DND-41 (cell line): Measurements from ENCODE around the gene TCF7.
A peak's percentile ranks its signal among the peaks of the same experiment; 100 is the strongest.

ENCODE experiments used
- ATAC-seq: fragments of 200-7000 bp; cut with Tn5 transposase; 3 replicates; pipeline ENCODE4 v1.9.1; 2021; ENCODE audit warnings: low read depth; ENCODE audit not compliant: insufficient read depth
- DNase-seq: peaks from one replicate; pipeline ENCODE4 v3.0.0-alpha.2; 2020
- H2AFZ ChIP-seq: 2 replicates; pipeline ENCODE4 v1.6.0; 2012; ENCODE audit warnings: low read depth, low read length
- H3K27ac ChIP-seq: 2 replicates; pipeline ENCODE4 v1.5.1; 2012; ENCODE audit warnings: low read length, inconsistent platforms
- H3K27me3 ChIP-seq: fragments of 200-600 bp; sonication (generic); 2 replicates; pipeline ENCODE4 v1.6.0; 2012; ENCODE audit warnings: low read length, mild to moderate bottlenecking, inconsistent platforms; ENCODE audit not compliant: insufficient read depth, poor library complexity
- H3K36me3 ChIP-seq: 2 replicates; pipeline ENCODE4 v1.5.1; 2012; ENCODE audit warnings: low read length, inconsistent platforms; ENCODE audit not compliant: insufficient read depth
- H3K4me1 ChIP-seq: 2 replicates; pipeline ENCODE4 v1.5.1; 2012; ENCODE audit warnings: mild to moderate bottlenecking, low read length; ENCODE audit not compliant: insufficient read depth
- H3K4me2 ChIP-seq: 2 replicates; pipeline ENCODE4 v1.6.0; 2012; ENCODE audit warnings: mild to moderate bottlenecking, moderate library complexity, low read length, inconsistent platforms; ENCODE audit not compliant: insufficient read depth
- H3K4me3 ChIP-seq, 2 experiments: fragments of 200-600 bp in 1 of 2; shearing (Covaris generic) in 1 of 2; 2 replicates each; pipeline ENCODE4 v1.5.1; 2012 to 2016; ENCODE audit warnings: inconsistent platforms in 2 of 2, low read length in 2 of 2, mild to moderate bottlenecking in 2 of 2, low read depth in 1 of 2, moderate library complexity in 1 of 2
- H3K79me2 ChIP-seq: 2 replicates; pipeline ENCODE4 v1.6.0; 2012; ENCODE audit warnings: low read length, inconsistent platforms; ENCODE audit not compliant: insufficient read depth
- H3K9ac ChIP-seq: 2 replicates; pipeline ENCODE4 v1.6.0; 2012; ENCODE audit warnings: low read depth, mild to moderate bottlenecking, inconsistent platforms, low read length, moderate library complexity
- H3K9me3 ChIP-seq: 2 replicates; pipeline ENCODE4 v1.5.1; 2012; ENCODE audit warnings: low read length, moderate library complexity, mild to moderate bottlenecking, inconsistent platforms; ENCODE audit not compliant: insufficient read depth, severe bottlenecking
- H4K20me1 ChIP-seq: 2 replicates; pipeline ENCODE4 v1.6.0; 2012; ENCODE audit warnings: low read length; ENCODE audit not compliant: insufficient read depth
- EZH2 ChIP-seq: IDR thresholded peaks from 3 replicates; pipeline ENCODE4 v1.6.1; 2012; ENCODE audit warnings: borderline replicate concordance, low read depth, mild to moderate bottlenecking, moderate library complexity, low read length, inconsistent platforms; ENCODE audit not compliant: severe bottlenecking
- TF ChIP-seq, protein P1 (sequence below): IDR thresholded peaks from 2 replicates; pipeline ENCODE4 v1.5.1; 2012; ENCODE audit warnings: borderline replicate concordance, low read length, moderate library complexity, mild to moderate bottlenecking; ENCODE audit not compliant: poor library complexity, severe bottlenecking; ENCODE audit errors: extremely low read depth

The TCF7 gene

GRCh38 chr5:134084570-134084969, 29.9 kb upstream of the TCF7 start:
- H3K9me3 ChIP-seq, result no peaks in the 10 kb centered on the region
- TF ChIP-seq, protein P1, sequence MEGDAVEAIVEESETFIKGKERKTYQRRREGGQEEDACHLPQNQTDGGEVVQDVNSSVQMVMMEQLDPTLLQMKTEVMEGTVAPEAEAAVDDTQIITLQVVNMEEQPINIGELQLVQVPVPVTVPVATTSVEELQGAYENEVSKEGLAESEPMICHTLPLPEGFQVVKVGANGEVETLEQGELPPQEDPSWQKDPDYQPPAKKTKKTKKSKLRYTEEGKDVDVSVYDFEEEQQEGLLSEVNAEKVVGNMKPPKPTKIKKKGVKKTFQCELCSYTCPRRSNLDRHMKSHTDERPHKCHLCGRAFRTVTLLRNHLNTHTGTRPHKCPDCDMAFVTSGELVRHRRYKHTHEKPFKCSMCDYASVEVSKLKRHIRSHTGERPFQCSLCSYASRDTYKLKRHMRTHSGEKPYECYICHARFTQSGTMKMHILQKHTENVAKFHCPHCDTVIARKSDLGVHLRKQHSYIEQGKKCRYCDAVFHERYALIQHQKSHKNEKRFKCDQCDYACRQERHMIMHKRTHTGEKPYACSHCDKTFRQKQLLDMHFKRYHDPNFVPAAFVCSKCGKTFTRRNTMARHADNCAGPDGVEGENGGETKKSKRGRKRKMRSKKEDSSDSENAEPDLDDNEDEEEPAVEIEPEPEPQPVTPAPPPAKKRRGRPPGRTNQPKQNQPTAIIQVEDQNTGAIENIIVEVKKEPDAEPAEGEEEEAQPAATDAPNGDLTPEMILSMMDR, result no peak
- TF ChIP-seq EZH2, result no peak
- H3K36me3 ChIP-seq, result no peaks in the 10 kb centered on the region
- no peak for ATAC-seq
- H3K27me3 ChIP-seq, result no peaks in the 10 kb centered on the region
- no peak overlapping the region for H3K27ac ChIP-seq
- no peak overlapping the region for H2AFZ ChIP-seq
- no peak overlapping the region for H3K4me3 ChIP-seq
- no peaks in the 10 kb centered on the region; the same call in 1 of the 2 replicates for H4K20me1 ChIP-seq
- H3K4me2 ChIP-seq, result no peak overlapping the region
- peaks cover 38% of the 10 kb centered on the region for H3K4me1 ChIP-seq
- no peak overlapping the region for H3K9ac ChIP-seq
- DNase-seq, result no peak
- H3K79me2 ChIP-seq, result no peaks in the 10 kb centered on the region

GRCh38 chr5:134085411-134085810, 29.1 kb upstream of the TCF7 start:
- H2AFZ ChIP-seq, result no peak overlapping the region
- no peak overlapping the region for H3K4me3 ChIP-seq
- H3K4me1 ChIP-seq, result peaks cover 45% of the 10 kb centered on the region
- DNase-seq (no peak), ATAC-seq (no peak)
- H3K4me2 ChIP-seq, result no peak overlapping the region
- H4K20me1 ChIP-seq, result peaks cover 4% of the 10 kb centered on the region
- TF ChIP-seq, protein P1, result no peak
- no peak for TF ChIP-seq EZH2
- no peaks in the 10 kb centered on the region for H3K9me3 ChIP-seq
- no peaks in the 10 kb centered on the region for H3K79me2 ChIP-seq
- H3K36me3 ChIP-seq, result no peaks in the 10 kb centered on the region
- no peak overlapping the region for H3K27ac ChIP-seq
- no peak overlapping the region for H3K9ac ChIP-seq
- no peaks in the 10 kb centered on the region for H3K27me3 ChIP-seq

- no peak overlapping the region for H3K4me3 ChIP-seq
- DNase-seq, result no peak
- ATAC-seq, result no peak
- no peaks in the 10 kb centered on the region for H3K79me2 ChIP-seq
- H2AFZ ChIP-seq, result no peak overlapping the region
- no peak overlapping the region; the same call in 1 of the 2 replicates for H3K9ac ChIP-seq
- H3K9me3 ChIP-seq, result no peaks in the 10 kb centered on the region
- peak overlapping the region; percentile 57; the same call in 1 of the 2 replicates for H3K27ac ChIP-seq
- no peaks in the 10 kb centered on the region for H3K27me3 ChIP-seq
- peaks cover 9% of the 10 kb centered on the region for H4K20me1 ChIP-seq
- TF ChIP-seq, protein P1, result no peak
- TF ChIP-seq EZH2, result no peak
- H3K4me1 ChIP-seq, result peaks cover 55% of the 10 kb centered on the region
- H3K4me2 ChIP-seq, result peak overlapping the region; percentile 50
- H3K36me3 ChIP-seq, result no peaks in the 10 kb centered on the region
Measured at GRCh38 chr5:134086225-134086942, 28.1 kb upstream of the TCF7 start.
